Panc1 (cell line): ENCODE results near the gene ANAPC5. TPM values are rescaled to one million over a fixed set of nuclear protein-coding genes. Genes with fewer than 3 reads are reported as not detected.

Experiments
- ATAC-seq: fragments of 200-7000 bp; cut with Tn5 transposase; 2 replicates; pipeline ENCODE4 v1.9.1; 2020; ENCODE audit warnings: mild to moderate bottlenecking, moderate library complexity
- BruUV-seq: library from RNA; stranded (reverse); fragments of 400-500 nt; replicated peaks from 2 replicates; lab custom pipeline; 2021; lab: Mats Ljungman, UMichigan
- CTCF ChIA-PET: fragments of 300-600 bp; sonication (Branson Sonifier 250); formaldehyde crosslinking; loops from one replicate; lab custom pipeline; 2022; ENCODE audit warnings: antibody characterized with exemption; lab: Charles Lee
- POLR2A ChIA-PET: fragments of 300-600 bp; sonication (Branson Sonifier 250); formaldehyde crosslinking; loops from one replicate; lab custom pipeline; 2022; ENCODE audit warnings: antibody characterized with exemption; lab: Charles Lee
- DNase-seq: peaks from one replicate; pipeline ENCODE4 v3.0.0-alpha.2; 2010; ENCODE audit warnings: low read depth, low spot score
- H3K27ac ChIP-seq: 2 replicates; pipeline ENCODE4 v1.5.1; 2011; ENCODE audit warnings: mild to moderate bottlenecking, low read length, inconsistent platforms
- H3K27me3 ChIP-seq: fragments of 200-500 bp; sonication (Bioruptor generic); 2 replicates; pipeline ENCODE4 v1.6.0; 2014; ENCODE audit warnings: low read length, inconsistent platforms; ENCODE audit not compliant: control insufficient read depth, insufficient read depth
- H3K36me3 ChIP-seq: fragments of 200-500 bp; sonication (Bioruptor generic); 2 replicates; pipeline ENCODE4 v1.5.1; 2014; ENCODE audit warnings: inconsistent platforms, mild to moderate bottlenecking, low read length, moderate library complexity; ENCODE audit not compliant: control insufficient read depth, insufficient read depth
- H3K4me1 ChIP-seq: 2 replicates; pipeline ENCODE4 v1.5.1; 2011; ENCODE audit warnings: inconsistent platforms, mild to moderate bottlenecking, low read length, moderate library complexity; ENCODE audit not compliant: control insufficient read depth, insufficient read depth
- H3K4me3 ChIP-seq, 2 experiments: 2 replicates each; pipeline ENCODE4 v1.5.1; 2011 to 2012; ENCODE audit warnings: low read depth in 2 of 2, low read length in 2 of 2, mild to moderate bottlenecking in 2 of 2, inconsistent platforms in 1 of 2, moderate library complexity in 1 of 2
- H3K9me3 ChIP-seq: fragments of 200-500 bp; sonication (Bioruptor generic); 2 replicates; pipeline ENCODE4 v1.5.1; 2014; ENCODE audit warnings: low read depth, mild to moderate bottlenecking, inconsistent platforms, low read length, moderate library complexity; ENCODE audit not compliant: control insufficient read depth, insufficient read depth
- CTCF ChIP-seq: fragments of 450-650 bp; IDR thresholded peaks from 2 replicates; pipeline ENCODE4 v1.5.1; 2017; ENCODE audit warnings: mild to moderate bottlenecking
- POLR2AphosphoS5 ChIP-seq: IDR thresholded peaks from 2 replicates; pipeline ENCODE4 v1.6.1; 2012; ENCODE audit warnings: mild to moderate bottlenecking, low read depth, low read length, moderate library complexity
- REST ChIP-seq, 2 experiments: IDR thresholded peaks; 2 replicates each; pipeline ENCODE4 v1.6.1; 2011 to 2012; ENCODE audit warnings: low read depth in 2 of 2, control low read depth in 1 of 2, low read length in 1 of 2, mild to moderate bottlenecking in 1 of 2, moderate library complexity in 1 of 2; ENCODE audit not compliant: insufficient read depth in 1 of 2
- SIN3A ChIP-seq: IDR thresholded peaks from 2 replicates; pipeline ENCODE4 v1.6.1; 2012; ENCODE audit warnings: low read depth, mild to moderate bottlenecking, low read length, moderate library complexity, borderline replicate concordance; ENCODE audit not compliant: insufficient read depth
- TCF7L2 ChIP-seq: IDR thresholded peaks from 2 replicates; pipeline ENCODE4 v1.6.1; 2011; ENCODE audit warnings: mild to moderate bottlenecking, low read depth, low read length, inconsistent platforms
- in situ Hi-C: cut with HindIII; loops from 2 replicates; pipeline ENCODE4 v1.10.0; 2016; ENCODE audit warnings: low sequenced_read_pairs, low pct_unique_long_range_greater_than_20kb
- intact Hi-C: fragments of 100-400 bp; cut with micrococcal nuclease; formaldehyde crosslinking; loops from one replicate; pipeline ENCODE4 v1.10.0; 2022; ENCODE audit not compliant: unreplicated experiment
- total RNA-seq: library from RNA; stranded (reverse); gene quantifications from one replicate; pipeline ENCODE4 v1.2.1, GENCODE V29; 2021; ENCODE audit not compliant: unreplicated experiment

Gene ANAPC5
- total RNA-seq, 1 experiment from 2014 or later = 101 TPM

GRCh38 chr12:121287267-121287954 is 64.8 kb downstream of the ANAPC5 start:
- DNase-seq (no peak), ATAC-seq (no peak)
- Histone ChIP-seq H3K9me3 (no peaks in the 10 kb centered on the region), H3K4me1 (no peaks in the 10 kb centered on the region), H3K4me3 (no peak overlapping the region), H3K27ac (no peak overlapping the region), H3K36me3 (no peaks in the 10 kb centered on the region), H3K27me3 (no peaks in the 10 kb centered on the region)
- TF ChIP-seq SIN3A (no peak), TCF7L2 (no peak), CTCF (no peak), REST (IDR thresholded peaks at IDR 0.05; ENCODE audit: insufficient read depth in 1 of 2, low read depth in 2 of 2, low read length in 1 of 2) (no peak), POLR2AphosphoS5 (no peak)
- in situ Hi-C loops (no loop called here), intact Hi-C loops (no loop called here)
- ChIA-PET POLR2A (interaction anchor here (0.7 kb wide), 1 partner anchor 23 kb away, joined by 3 read pairs; no protein-coding TSS in a partner anchor), CTCF (no interaction called here)
- BruUV-seq = no TSS peak

- Histone ChIP-seq H3K4me3 (no peak overlapping the region), H3K27me3 (no peaks in the 10 kb centered on the region), H3K4me1 (no peaks in the 10 kb centered on the region), H3K27ac (no peak overlapping the region), H3K9me3 (no peaks in the 10 kb centered on the region), H3K36me3 (no peaks in the 10 kb centered on the region)
- intact Hi-C loops (no loop called here), in situ Hi-C loops (no loop called here)
- no peak for DNase-seq
- POLR2A ChIA-PET = no interaction called here
- no peak for ATAC-seq
- no peak for TF ChIP-seq POLR2AphosphoS5
- TF ChIP-seq REST (IDR thresholded peaks at IDR 0.05; ENCODE audit: insufficient read depth in 1 of 2, low read depth in 2 of 2, low read length in 1 of 2) = no peak
- no peak for TF ChIP-seq CTCF
- no peak for TF ChIP-seq SIN3A
- TF ChIP-seq TCF7L2 = no peak
- no TSS peak for BruUV-seq
- CTCF ChIA-PET = no interaction called here
These were observed 66.4 kb downstream of the ANAPC5 start for GRCh38 chr12:121285856-121286255.
